ENCODE data around the gene GRIK3.

Gene GRIK3

GRCh38 chr1:37037690-37038089 lies 3.4 kb upstream of the GRIK3 start:
- Histone ChIP-seq H3K27me3 (ENCODE audit: insufficient read depth, low read length) (peaks cover 49% of the 10 kb centered on the region), H3K79me1 (ENCODE audit: low read length) (no peaks in the 10 kb centered on the region), H2BK120ac (ENCODE audit: insufficient read depth, low read length, poor library complexity) (no peak overlapping the region), H3K4me3 (ENCODE audit: low read depth, low read length) (no peak overlapping the region), H3K9me3 (ENCODE audit: insufficient read depth, low read depth, low read length) (peaks cover 1% of the 10 kb centered on the region), H3K36me3 (ENCODE audit: control insufficient read depth in 1 of 2, insufficient read depth in 2 of 2, low read length in 2 of 2) (no peaks in the 10 kb centered on the region), H4K8ac (ENCODE audit: low read depth, low read length) (no peak overlapping the region), H2BK5ac (ENCODE audit: low read depth, low read length, poor library complexity) (no peak overlapping the region), H3K9ac (ENCODE audit: low read length) (no peak overlapping the region), H3K4me1 (ENCODE audit: control insufficient read depth in 1 of 2, insufficient read depth in 2 of 2, low read length in 2 of 2) (peaks cover 0 to 5% of the 10 kb centered on the region in 2 experiments), H3K4ac (ENCODE audit: low read depth, low read length) (no peak overlapping the region), H3K27ac (ENCODE audit: low read depth, low read length) (no peak overlapping the region), H4K91ac (ENCODE audit: low read depth, low read length) (no peak overlapping the region), H2BK12ac (ENCODE audit: low read length) (no peak overlapping the region), H3K14ac (ENCODE audit: low read length) (no peak overlapping the region), H3K4me2 (ENCODE audit: low read length) (no peak overlapping the region), H3K18ac (ENCODE audit: low read length) (no peak overlapping the region), H3K79me2 (ENCODE audit: control insufficient read depth, insufficient read depth, low read length, poor library complexity) (no peaks in the 10 kb centered on the region), H3K23ac (ENCODE audit: low read length) (no peak overlapping the region), H2AK5ac (ENCODE audit: low read length) (no peak overlapping the region), H2AFZ (ENCODE audit: insufficient read depth, low read length, poor library complexity) (no peak overlapping the region), H4K12ac (ENCODE audit: low read depth, low read length) (no peak overlapping the region)
- no peak for DNase-seq
- no CpG with 5 or more reads among the region's 15 CpGs for WGBS (ENCODE audit: extremely low coverage, insufficient coverage, insufficient read length)

- H3K9ac ChIP-seq (ENCODE audit: low read length): no peak overlapping the region
- peaks cover 0 to 5% of the 10 kb centered on the region in 2 experiments for H3K4me1 ChIP-seq (ENCODE audit: control insufficient read depth in 1 of 2, insufficient read depth in 2 of 2, low read length in 2 of 2)
- no peaks in the 10 kb centered on the region for H3K79me2 ChIP-seq (ENCODE audit: control insufficient read depth, insufficient read depth, low read length, poor library complexity)
- peaks cover 59% of the 10 kb centered on the region for H3K27me3 ChIP-seq (ENCODE audit: insufficient read depth, low read length)
- no peaks in the 10 kb centered on the region for H3K36me3 ChIP-seq (ENCODE audit: control insufficient read depth in 1 of 2, insufficient read depth in 2 of 2, low read length in 2 of 2)
- no peak overlapping the region for H2BK5ac ChIP-seq (ENCODE audit: low read depth, low read length, poor library complexity)
- no peak overlapping the region for H2AK5ac ChIP-seq (ENCODE audit: low read length)
- no peak overlapping the region for H2BK120ac ChIP-seq (ENCODE audit: insufficient read depth, low read length, poor library complexity)
- H3K27ac ChIP-seq (ENCODE audit: low read depth, low read length): no peak overlapping the region
- H2AFZ ChIP-seq (ENCODE audit: insufficient read depth, low read length, poor library complexity): no peak overlapping the region
- no peak overlapping the region for H4K91ac ChIP-seq (ENCODE audit: low read depth, low read length)
- H3K4me2 ChIP-seq (ENCODE audit: low read length): no peak overlapping the region
- H3K4me3 ChIP-seq (ENCODE audit: low read depth, low read length): no peak overlapping the region
- no peak overlapping the region for H4K12ac ChIP-seq (ENCODE audit: low read depth, low read length)
- no peak overlapping the region for H3K23ac ChIP-seq (ENCODE audit: low read length)
- H3K9me3 ChIP-seq (ENCODE audit: insufficient read depth, low read depth, low read length): peaks cover 1% of the 10 kb centered on the region
- H2BK12ac ChIP-seq (ENCODE audit: low read length): no peak overlapping the region
- H3K4ac ChIP-seq (ENCODE audit: low read depth, low read length): no peak overlapping the region
- no peak overlapping the region for H3K14ac ChIP-seq (ENCODE audit: low read length)
- no peak for DNase-seq
- H3K18ac ChIP-seq (ENCODE audit: low read length): no peak overlapping the region
- no CpG with 5 or more reads among the region's 13 CpGs for WGBS (ENCODE audit: extremely low coverage, insufficient coverage, insufficient read length)
- H3K79me1 ChIP-seq (ENCODE audit: low read length): no peaks in the 10 kb centered on the region
- H4K8ac ChIP-seq (ENCODE audit: low read depth, low read length): no peak overlapping the region
Observed at GRCh38 chr1:37036667-37037053, 2.3 kb upstream of the GRIK3 start.

- DNase-seq: peak in 1 of 2 donors; percentile 2
- no peak overlapping the region for H3K4ac ChIP-seq (ENCODE audit: low read depth, low read length)
- no peak overlapping the region for H2AFZ ChIP-seq (ENCODE audit: insufficient read depth, low read length, poor library complexity)
- no peak overlapping the region for H2BK12ac ChIP-seq (ENCODE audit: low read length)
- H3K79me1 ChIP-seq (ENCODE audit: low read length): no peaks in the 10 kb centered on the region
- no peak overlapping the region for H3K4me2 ChIP-seq (ENCODE audit: low read length)
- H3K36me3 ChIP-seq (ENCODE audit: control insufficient read depth in 1 of 2, insufficient read depth in 2 of 2, low read length in 2 of 2): no peaks in the 10 kb centered on the region
- no peak overlapping the region for H4K8ac ChIP-seq (ENCODE audit: low read depth, low read length)
- no peak overlapping the region for H4K91ac ChIP-seq (ENCODE audit: low read depth, low read length)
- peaks cover 1% of the 10 kb centered on the region for H3K9me3 ChIP-seq (ENCODE audit: insufficient read depth, low read depth, low read length)
- no peak overlapping the region for H2BK5ac ChIP-seq (ENCODE audit: low read depth, low read length, poor library complexity)
- peaks cover 0 to 5% of the 10 kb centered on the region in 2 experiments for H3K4me1 ChIP-seq (ENCODE audit: control insufficient read depth in 1 of 2, insufficient read depth in 2 of 2, low read length in 2 of 2)
- H2AK5ac ChIP-seq (ENCODE audit: low read length): no peak overlapping the region
- H2BK120ac ChIP-seq (ENCODE audit: insufficient read depth, low read length, poor library complexity): no peak overlapping the region
- no peak overlapping the region for H3K23ac ChIP-seq (ENCODE audit: low read length)
- no peaks in the 10 kb centered on the region for H3K79me2 ChIP-seq (ENCODE audit: control insufficient read depth, insufficient read depth, low read length, poor library complexity)
- WGBS (ENCODE audit: extremely low coverage, insufficient coverage, insufficient read length): no CpG with 5 or more reads among the region's 20 CpGs
- no peak overlapping the region for H4K12ac ChIP-seq (ENCODE audit: low read depth, low read length)
- H3K18ac ChIP-seq (ENCODE audit: low read length): no peak overlapping the region
- H3K27me3 ChIP-seq (ENCODE audit: insufficient read depth, low read length): peaks cover 63% of the 10 kb centered on the region
- H3K14ac ChIP-seq (ENCODE audit: low read length): no peak overlapping the region
- H3K27ac ChIP-seq (ENCODE audit: low read depth, low read length): no peak overlapping the region
- H3K9ac ChIP-seq (ENCODE audit: low read length): no peak overlapping the region
- H3K4me3 ChIP-seq (ENCODE audit: low read depth, low read length): peak overlapping the region; percentile 11
Observed at GRCh38 chr1:37035796-37036666, 1.7 kb upstream of the GRIK3 start.

- Histone ChIP-seq H3K79me2 (ENCODE audit: control insufficient read depth, insufficient read depth, low read length, poor library complexity) (no peaks in the 10 kb centered on the region), H2BK12ac (ENCODE audit: low read length) (no peak overlapping the region)
Observed at GRCh38 chr1:37035014-37035691, 838 bp upstream of the GRIK3 start.

More at GRCh38 chr1:37035014-37035691, 838 bp upstream of the GRIK3 start:
- Histone ChIP-seq H3K4me3 (ENCODE audit: low read depth, low read length) (no peak overlapping the region), H3K14ac (ENCODE audit: low read length) (no peak overlapping the region), H3K79me1 (ENCODE audit: low read length) (no peaks in the 10 kb centered on the region), H3K36me3 (ENCODE audit: control insufficient read depth in 1 of 2, insufficient read depth in 2 of 2, low read length in 2 of 2) (no peaks in the 10 kb centered on the region), H2BK5ac (ENCODE audit: low read depth, low read length, poor library complexity) (no peak overlapping the region), H3K4ac (ENCODE audit: low read depth, low read length) (no peak overlapping the region), H2AFZ (ENCODE audit: insufficient read depth, low read length, poor library complexity) (no peak overlapping the region), H3K23ac (ENCODE audit: low read length) (no peak overlapping the region), H3K4me1 (ENCODE audit: control insufficient read depth in 1 of 2, insufficient read depth in 2 of 2, low read length in 2 of 2) (peaks cover 0 to 5% of the 10 kb centered on the region in 2 experiments), H3K18ac (ENCODE audit: low read length) (no peak overlapping the region), H4K91ac (ENCODE audit: low read depth, low read length) (no peak overlapping the region), H3K27ac (ENCODE audit: low read depth, low read length) (no peak overlapping the region), H2AK5ac (ENCODE audit: low read length) (no peak overlapping the region), H4K12ac (ENCODE audit: low read depth, low read length) (no peak overlapping the region), H3K27me3 (ENCODE audit: insufficient read depth, low read length) (peaks cover 63% of the 10 kb centered on the region), H3K9ac (ENCODE audit: low read length) (no peak overlapping the region), H3K9me3 (ENCODE audit: insufficient read depth, low read depth, low read length) (peaks cover 1% of the 10 kb centered on the region), H3K4me2 (ENCODE audit: low read length) (no peak overlapping the region), H4K8ac (ENCODE audit: low read depth, low read length) (no peak overlapping the region), H2BK120ac (ENCODE audit: insufficient read depth, low read length, poor library complexity) (no peak overlapping the region)
- DNase-seq: no peak
- no CpG with 5 or more reads among the region's 27 CpGs for whole genome bisulfite sequencing (ENCODE audit: extremely low coverage, insufficient coverage, insufficient read length)
